ENCODE results near the gene QRSL1.
"Not testable (repeated sequence)": the region's sequence is repeated elsewhere in the genome, so short reads cannot be mapped to it uniquely, and the experiment has no call there.

QRSL1 gene

DNA sequence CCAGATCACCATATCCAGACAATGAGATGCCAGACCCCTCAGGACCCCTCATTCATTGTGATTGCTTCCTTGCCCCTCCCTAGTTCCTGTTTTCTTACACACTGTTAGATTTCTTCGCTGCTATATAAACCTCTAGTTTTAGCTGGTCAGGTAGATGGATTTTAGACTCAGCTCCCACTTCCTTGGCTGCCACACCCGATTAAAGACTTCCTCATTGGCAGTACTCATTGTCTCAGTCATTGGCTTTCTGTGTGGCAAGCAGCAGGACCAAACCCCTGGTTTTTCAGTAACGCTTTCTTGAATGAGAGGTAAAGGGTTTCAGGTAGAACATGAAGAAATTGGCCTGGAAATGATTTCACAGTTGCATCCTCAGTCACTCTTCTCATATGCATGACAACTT lies 47.9 kb downstream of the QRSL1 start:
- DNase-seq (ENCODE audit: low spot score) = no peak

DNA sequence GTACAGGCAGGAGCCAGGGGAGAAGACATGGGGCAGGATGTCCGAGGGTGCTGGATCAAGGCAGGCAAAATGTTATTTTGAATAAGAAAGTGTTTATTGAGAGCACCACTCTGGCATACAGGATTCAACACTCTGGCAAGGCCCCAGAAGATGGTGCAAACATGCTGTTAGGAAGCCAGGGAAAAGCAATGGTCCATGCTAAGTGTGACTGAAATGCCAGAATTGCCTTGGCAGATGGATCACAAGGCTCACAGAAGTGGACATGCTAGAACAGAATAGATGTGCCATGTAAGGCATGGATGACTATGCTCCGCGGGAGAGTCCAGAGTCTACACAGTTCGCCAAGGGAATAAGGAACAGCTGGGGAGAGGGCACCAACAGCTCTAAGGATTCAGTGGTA lies 54.6 kb downstream of the QRSL1 start:
- DNase-seq (ENCODE audit: low spot score) = no peak

DNA sequence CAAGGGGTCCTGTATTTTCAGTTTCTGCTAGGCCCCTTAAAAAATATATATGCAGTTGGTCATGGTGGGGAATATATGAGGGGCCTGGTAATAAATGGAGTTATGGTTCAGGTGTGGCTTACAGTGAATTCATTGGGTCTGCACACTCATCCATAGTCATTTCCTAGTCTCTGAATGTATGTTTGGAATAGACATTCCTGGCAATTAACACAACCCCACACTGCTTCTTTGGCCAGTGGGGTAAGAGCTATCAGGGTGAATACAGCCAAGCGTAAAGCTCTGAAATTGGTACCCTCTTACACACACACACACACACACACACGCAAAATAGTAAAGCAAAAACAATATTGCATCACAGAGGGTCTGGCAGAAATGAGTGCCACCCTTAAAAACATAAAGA lies 56.5 kb downstream of the QRSL1 start:
- no peak for DNase-seq (ENCODE audit: low spot score)

DNA sequence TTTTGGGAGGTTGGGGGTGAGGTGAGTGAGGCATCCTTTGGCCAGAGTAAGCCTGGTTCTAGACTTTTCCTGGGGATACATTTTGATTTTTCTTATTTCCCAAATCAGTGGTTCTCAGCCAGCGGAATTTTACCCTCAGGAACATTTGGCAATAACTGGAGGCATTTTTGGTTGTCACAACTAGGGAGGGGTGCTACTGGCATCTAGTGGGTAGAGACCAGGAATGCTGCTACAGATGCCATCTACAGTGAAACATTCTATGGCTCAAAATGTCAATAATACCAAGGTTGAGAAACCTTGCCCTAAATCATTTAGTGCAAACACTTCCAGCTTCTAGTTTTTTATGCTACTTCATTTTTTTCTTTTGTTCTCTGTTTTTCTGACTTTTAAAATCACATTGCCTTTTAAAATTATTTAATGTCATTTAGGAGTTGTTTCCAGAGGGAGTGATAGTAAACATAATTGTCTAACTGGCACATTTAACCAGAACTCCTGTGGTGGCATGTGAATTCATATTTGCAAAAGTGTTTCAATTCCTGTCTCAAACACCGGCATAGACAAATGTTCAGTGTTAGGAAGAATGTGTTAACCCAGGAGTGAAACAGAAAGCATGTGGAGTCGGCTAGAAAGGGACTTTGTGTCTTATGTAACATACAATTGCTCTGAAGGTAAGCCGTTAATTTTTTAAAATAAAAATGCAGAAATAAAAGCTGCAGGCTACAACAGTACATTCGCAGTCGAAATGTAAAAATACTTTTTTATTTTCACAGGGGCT lies 59.0 kb downstream of the QRSL1 start:
- no peak for DNase-seq (ENCODE audit: low spot score)

DNA sequence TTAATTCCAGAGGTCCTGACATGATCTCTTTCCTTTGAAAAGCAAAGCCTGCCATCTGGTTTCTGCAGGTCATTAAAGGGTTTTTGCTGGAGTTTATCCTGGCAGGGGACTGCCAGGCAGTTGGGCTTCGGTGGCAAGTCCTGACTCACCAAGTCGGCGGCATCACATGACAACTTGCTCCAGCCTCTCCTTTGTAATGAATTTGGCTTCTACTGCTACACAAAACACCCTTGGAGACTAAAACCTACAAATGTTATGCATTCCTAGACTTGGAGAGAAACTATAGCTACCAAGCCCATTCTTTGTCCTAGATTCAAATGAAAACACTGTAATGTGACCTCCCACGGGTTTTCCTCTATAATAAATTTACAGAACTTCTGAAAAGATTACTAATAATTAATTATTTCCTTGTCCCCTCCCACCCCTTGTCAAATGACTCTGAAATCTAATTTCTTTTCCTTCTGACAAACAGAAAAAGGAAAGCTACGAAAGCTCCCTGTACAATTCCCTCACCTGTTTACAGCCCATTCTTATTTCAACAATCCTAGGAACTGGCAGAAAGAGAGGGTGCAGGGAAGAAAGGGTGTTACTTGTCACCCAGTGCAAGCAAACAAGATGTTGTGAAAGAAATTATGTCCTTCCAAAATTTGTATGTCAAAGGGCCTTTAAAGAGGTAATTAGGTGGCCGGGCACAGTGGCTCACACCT lies 62.9 kb downstream of the QRSL1 start:
- peak; percentile 39 for DNase-seq (ENCODE audit: low spot score)

DNA sequence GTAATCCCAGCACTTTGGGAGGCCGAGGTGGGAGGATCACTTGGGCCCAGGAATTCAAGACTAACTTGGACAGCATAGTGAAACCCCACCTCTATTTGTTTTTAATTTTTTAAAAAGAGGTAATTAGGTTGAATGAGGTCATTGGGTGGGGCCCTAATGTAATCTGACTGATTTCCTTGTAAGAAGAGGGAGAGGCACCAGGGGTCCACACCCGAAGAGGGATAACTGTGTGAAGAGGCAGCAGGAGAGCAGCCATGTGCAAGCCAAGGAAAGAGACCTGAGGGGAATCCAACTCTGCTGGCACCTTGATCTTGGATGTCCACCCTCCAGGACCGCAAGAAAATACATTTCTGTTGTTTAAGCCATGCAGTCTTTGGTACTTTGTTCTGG lies 63.4 kb downstream of the QRSL1 start:
- no peak for DNase-seq (ENCODE audit: low spot score)

DNA sequence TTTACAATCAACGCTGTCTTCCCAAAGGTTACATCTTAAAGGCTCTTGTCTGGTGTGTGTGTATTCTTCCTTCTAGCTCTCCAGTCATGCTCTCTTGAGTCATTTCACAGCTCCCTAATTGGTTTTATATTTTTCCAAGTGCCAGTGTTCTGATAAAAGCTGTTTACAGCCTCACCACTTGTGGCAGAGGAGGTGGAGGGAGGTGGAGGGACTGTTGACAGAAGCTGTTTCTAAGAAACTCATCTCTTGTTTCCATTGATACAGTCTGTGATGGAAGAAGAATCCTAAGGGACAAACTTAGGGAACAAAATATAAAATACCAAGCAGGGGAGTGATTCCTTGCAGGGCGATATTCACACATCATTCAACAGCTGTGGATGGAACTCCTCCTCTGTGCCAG lies 64.0 kb downstream of the QRSL1 start:
- no peak for DNase-seq (ENCODE audit: low spot score)

DNA sequence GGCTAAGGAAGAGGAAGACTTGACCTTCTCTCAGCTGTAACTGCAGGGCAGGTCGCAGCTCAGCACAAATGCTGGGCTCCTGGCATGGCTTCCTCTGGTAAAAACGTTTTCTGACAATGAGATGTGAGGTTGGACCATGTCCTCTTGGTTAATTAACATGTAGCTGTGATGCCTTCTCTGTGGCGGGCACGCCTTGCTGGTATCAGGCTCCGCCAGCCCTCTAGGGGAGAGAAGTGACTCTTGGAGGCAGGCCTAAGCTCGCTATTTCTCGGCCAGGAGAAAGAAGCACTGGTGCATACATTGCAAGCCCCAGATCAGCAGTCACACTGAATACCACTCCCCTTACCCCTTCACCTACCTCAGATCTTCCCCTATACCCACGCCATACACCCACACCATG lies 65.0 kb downstream of the QRSL1 start:
- DNase-seq (ENCODE audit: low spot score) = no peak

DNA sequence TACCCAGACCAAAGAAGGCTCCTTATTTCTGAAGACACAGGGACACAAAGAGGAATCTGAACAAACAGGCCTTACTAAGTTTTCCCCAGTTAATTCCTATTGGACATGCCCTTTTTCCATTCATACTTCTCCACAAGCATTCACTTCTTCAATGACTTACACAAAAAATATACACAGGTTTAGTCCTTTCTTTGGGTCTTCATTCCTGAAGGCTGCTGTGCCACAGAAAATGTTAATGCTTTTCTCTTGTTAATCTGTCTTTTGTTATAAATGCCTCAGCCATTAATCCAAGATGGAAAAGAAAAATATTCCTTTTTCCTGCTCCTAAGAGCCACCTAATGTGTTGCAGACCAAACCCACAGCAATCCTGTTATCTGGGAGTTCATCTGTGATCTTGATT lies 71.2 kb downstream of the QRSL1 start:
- DNase-seq (ENCODE audit: low spot score) = no peak

DNA sequence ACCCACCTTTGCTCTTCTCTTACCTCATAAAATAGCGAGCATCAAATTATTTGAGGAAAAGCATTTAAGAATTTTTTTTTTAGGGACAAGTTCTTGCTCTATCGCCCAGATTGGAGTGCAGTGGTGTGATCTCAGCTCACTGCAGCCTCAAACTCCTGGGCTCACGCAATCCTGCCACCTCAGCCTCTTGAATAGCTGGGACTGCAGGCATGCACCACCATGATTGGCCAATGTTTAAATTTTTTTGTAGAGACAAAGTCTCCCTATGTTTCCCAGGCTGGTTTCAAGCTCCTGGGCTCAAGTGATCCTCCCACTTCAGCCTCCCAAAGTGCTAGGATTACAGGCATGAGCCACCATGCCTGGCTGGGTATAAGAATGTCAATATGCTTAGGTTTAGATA lies 71.8 kb downstream of the QRSL1 start:
- not testable (repeated sequence) for DNase-seq (ENCODE audit: low spot score)

DNA sequence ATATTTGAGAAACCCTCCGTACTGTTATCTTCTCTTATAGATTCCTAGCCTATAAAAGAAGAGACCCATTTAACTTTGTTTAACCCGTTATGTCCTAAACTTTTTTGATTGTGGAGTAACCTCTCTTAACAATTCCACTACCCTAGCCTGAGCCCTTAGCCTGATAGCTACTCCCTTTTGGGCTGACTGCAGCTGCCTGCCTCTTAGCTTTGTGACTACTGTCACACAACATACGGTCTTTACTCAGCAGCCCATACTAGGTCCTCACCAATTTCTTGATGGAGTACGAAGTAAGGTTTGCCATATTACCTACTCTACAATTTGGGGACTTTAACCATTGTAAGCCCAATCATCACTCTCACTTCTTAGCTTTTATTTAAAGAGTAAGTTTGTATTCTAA lies 72.7 kb downstream of the QRSL1 start:
- DNase-seq (ENCODE audit: low spot score) = no peak

DNA sequence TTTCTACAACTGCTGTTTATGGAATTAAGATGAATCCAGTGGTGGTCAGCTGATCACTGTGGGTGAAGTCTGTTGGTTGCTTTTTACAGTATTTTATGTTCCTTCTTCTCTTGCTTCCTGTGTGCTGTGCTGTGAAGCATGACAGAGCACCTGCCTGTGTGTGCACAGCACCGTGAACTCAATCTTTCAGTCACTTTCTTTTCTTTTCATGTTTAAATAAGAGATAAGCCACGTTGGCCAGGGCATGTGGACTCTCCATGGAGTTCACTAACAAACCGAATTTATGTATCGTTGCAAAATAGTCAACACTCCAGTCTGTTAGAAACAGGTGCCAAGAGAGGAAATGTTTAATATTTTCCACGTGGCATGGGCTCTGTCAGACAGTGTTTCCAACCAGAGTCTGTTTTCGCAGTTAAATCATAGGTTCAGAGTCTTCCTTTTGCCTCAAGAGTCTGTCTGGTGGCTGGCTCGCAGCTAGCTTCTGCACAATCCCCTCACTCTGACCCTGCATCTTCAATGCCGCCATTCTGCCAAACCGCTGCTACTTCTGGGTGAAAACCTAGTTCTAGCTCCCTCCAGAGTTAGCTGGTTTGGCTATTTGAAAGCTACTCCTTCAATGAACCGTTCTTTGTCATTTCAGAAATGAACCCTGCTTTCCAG lies 73.2 kb downstream of the QRSL1 start:
- no peak for DNase-seq (ENCODE audit: low spot score)

DNA sequence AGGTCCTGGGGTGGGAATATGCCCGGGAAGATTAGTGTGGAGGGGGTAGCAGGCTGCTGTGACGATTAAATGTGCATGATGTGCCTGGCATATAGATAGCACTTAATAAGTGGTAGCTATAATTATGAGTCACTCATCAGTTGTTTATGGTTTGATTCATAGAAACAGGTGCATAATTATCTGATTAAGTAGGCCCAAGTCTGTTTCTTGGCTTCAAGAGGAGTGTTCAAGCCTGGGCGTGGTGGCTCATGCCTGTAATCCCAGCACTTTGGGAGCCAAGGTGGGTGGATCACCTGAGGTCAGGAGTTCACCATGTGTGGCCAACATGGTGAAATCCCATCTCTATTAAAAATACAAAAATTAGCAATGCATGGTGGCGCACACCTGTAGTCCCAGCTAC lies 74.9 kb downstream of the QRSL1 start:
- DNase-seq (ENCODE audit: low spot score) = no peak

DNA sequence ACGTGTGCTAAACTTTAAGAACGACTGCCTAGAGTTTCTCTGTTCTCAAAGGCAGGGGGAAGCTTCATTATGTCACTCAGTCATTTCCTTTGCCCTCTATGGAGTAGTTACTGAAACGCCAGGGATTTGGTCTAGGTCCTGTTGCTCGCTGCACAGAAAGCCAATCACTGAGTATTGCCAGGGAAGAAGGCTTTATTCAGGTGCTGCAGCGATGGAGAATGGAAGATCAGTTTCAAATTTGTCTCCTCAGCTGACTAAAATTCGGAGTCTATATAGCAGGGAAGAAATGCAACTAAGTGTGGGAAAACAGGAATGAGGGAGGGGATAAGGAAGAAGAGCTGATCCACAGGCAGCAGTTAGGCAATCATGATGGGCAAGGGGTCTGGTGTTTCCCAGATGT lies 75.8 kb downstream of the QRSL1 start:
- no peak for DNase-seq (ENCODE audit: low spot score)

DNA sequence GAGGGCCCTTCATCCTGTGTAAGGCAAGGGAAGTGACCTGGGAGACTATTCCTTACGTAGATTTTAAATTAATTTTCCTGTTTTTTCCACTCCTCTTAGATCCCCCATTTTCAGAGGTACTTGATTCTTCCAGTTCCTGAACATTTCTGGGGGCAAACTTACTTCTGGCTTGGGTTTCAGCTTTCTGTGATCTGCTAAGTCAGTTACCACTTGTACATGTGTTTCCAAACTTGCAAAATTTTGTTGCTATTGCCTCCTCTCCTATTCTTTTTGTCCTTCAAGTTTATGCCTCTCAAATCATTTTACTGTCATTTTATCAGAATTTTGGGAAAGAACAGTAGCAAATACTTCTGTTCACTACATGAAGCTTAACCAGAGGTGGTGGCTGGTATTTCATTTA lies 81.2 kb downstream of the QRSL1 start:
- no peak for DNase-seq (ENCODE audit: low spot score)

DNA sequence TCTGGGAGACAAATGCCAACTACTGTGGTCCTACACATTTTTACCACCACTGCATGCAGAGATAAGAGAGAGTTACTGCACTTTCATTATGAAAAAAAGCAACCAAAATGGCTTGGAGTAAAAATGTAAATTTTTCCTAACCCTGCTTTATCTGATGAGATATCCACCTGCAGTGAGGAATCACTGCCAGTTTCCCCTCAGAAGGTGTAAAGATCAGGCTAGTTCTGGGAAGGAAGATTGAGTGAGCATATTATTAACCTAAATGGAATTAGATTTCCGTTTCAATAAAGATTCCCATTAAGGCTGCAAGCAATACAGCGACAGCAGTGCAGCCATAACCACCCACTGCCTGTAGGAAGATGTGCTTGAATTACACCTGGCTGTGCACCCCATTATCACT lies 84.9 kb downstream of the QRSL1 start:
- no peak for DNase-seq (ENCODE audit: low spot score)

DNA sequence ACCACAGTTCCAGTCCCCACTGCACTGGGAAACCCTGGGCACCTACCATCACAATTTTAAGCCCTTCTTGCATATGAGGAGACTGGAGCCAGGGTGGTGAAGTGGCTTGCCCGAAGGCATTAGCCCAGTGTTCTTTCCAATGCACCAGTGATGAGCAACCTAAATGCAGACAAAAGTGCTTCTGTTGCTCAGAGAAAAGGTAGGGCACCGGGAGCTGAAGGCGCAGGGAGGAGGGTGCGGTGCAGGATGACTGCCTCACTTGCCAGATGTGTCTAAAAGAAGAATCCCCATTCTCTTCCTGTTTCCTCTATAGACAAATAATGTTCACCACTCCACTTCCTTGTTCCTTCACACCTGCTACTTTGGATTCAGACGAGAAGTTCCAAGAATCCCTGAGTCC lies 86.5 kb downstream of the QRSL1 start:
- no peak for DNase-seq (ENCODE audit: low spot score)

DNA sequence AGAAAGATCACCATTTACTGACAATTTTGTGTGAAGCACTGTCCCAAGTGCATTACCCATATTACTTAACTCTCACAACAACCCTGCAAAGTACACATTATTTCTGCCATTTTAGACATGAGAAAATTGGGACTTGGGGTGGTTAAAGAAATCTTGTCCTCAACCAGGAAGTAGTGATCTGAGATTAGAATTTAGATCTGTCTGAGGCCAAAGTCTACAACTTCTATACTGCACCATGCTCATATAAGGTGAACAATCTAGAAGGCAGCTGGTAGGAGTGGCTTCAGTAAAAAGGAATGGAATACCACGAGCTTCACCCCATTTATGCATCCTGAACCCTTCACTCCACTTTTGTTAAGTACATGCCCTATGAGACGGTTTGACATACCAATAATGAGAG lies 87.6 kb downstream of the QRSL1 start:
- DNase-seq (ENCODE audit: low spot score) = no peak

Measured in AG08396 (cell line).